Neural crest cell (in vitro differentiated cells): ENCODE data around the gene LZTR1. TPM values are rescaled to one million over a fixed set of nuclear protein-coding genes. Genes with fewer than 3 reads are reported as not detected.

Source experiments
- DNase-seq: peaks from one replicate; pipeline ENCODE4 v3.0.0; 2021; ENCODE audit warnings: low read depth, mixed read lengths, low spot score
- H3K27ac Mint-ChIP-seq: one replicate; pipeline ENCODE4 v1.8.0; 2021; ENCODE audit warnings: mild to moderate bottlenecking, mixed read lengths; ENCODE audit not compliant: unreplicated experiment
- H3K27me3 Mint-ChIP-seq: 2 replicates; pipeline ENCODE4 v1.8.0; 2021; ENCODE audit warnings: low read depth, mild to moderate bottlenecking, mixed read lengths
- H3K36me3 Mint-ChIP-seq: 2 replicates; pipeline ENCODE4 v1.8.0; 2021; ENCODE audit warnings: low read depth, mild to moderate bottlenecking, mixed read lengths
- H3K4me1 Mint-ChIP-seq: 2 replicates; pipeline ENCODE4 v1.8.0; 2021; ENCODE audit warnings: mixed read lengths
- H3K4me3 Mint-ChIP-seq: one replicate; pipeline ENCODE4 v1.8.0; 2021; ENCODE audit warnings: mild to moderate bottlenecking, mixed read lengths
- H3K9me3 Mint-ChIP-seq: 2 replicates; pipeline ENCODE4 v1.8.0; 2021; ENCODE audit warnings: mixed read lengths
- total RNA-seq: library from RNA; stranded (reverse); gene quantifications from 2 replicates; pipeline ENCODE4 v1.2.1, GENCODE V29; 2021
- TF ChIP-seq, protein P1 (sequence below): fragments of 200-600 bp; sonication (generic); conservative IDR thresholded peaks from 2 replicates; pipeline ENCODE4 v1.5.0; 2021; ENCODE audit warnings: antibody characterized with exemption, mild to moderate bottlenecking

The LZTR1 gene
- total RNA-seq, 1 donor from 2014 or later = 94.5 TPM

DNA sequence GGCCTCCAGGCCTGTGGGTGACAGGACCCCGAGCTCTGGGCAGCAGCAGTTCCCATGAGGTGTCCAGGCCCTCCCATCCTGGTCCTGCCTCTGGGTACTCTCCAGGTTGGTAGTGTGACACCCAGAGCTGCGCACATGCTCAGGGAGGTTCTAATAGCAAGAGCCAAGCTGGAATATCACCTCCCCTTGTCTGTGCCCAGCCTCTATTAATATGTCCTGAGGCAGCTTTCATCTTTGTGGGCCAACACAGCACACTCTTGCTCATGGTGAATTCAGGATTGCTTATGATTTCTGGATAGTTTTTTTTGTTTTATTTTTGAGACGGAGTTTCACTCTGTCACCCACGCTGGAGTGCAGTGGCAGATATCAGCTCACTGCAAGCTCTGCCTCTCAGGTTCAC, 36.2 kb downstream of the LZTR1 start:
- Mint-ChIP-seq H3K36me3 (no peaks in the 10 kb centered on the region), H3K9me3 (no peaks in the 10 kb centered on the region), H3K4me3 (no peak overlapping the region), H3K4me1 (peaks cover 46% of the 10 kb centered on the region), H3K27me3 (no peaks in the 10 kb centered on the region), H3K27ac (no peak overlapping the region)
- TF ChIP-seq, protein P1, sequence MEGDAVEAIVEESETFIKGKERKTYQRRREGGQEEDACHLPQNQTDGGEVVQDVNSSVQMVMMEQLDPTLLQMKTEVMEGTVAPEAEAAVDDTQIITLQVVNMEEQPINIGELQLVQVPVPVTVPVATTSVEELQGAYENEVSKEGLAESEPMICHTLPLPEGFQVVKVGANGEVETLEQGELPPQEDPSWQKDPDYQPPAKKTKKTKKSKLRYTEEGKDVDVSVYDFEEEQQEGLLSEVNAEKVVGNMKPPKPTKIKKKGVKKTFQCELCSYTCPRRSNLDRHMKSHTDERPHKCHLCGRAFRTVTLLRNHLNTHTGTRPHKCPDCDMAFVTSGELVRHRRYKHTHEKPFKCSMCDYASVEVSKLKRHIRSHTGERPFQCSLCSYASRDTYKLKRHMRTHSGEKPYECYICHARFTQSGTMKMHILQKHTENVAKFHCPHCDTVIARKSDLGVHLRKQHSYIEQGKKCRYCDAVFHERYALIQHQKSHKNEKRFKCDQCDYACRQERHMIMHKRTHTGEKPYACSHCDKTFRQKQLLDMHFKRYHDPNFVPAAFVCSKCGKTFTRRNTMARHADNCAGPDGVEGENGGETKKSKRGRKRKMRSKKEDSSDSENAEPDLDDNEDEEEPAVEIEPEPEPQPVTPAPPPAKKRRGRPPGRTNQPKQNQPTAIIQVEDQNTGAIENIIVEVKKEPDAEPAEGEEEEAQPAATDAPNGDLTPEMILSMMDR = no peak
- DNase-seq = no peak

DNA sequence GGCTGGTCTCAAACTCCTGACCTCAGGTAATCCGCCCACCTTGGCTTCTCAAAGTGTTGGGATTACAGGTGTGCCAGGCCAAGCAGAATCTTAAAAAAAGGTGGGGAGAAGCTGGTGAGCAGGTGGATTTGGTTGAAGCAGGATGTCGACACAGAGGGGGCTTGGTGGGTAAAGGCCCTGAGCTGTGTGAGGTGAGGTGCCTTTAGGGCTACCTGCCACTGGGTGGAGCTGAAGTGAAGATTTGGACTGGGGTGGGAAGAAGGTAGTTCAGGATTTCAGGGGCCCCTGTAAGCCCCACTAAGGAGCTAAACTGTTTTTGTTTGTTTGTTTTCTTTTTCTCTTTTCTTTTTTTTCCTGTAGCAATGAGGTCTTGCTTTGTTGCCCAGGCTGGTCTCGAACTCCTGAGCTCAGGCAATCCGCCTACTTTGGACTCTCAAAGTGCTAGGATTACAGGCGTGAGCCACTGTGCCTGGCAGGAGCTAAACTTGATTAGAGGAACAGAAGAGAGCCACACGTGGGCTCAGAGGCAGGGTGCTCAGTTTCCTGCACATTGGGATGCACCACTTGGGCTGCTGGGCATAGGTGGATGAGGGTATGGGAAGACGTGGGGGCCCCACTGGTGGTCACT, 38.8 kb downstream of the LZTR1 start:
- Mint-ChIP-seq H3K27ac (no peak overlapping the region), H3K9me3 (no peaks in the 10 kb centered on the region), H3K27me3 (no peaks in the 10 kb centered on the region), H3K4me1 (peaks cover 21% of the 10 kb centered on the region), H3K4me3 (no peak overlapping the region), H3K36me3 (no peaks in the 10 kb centered on the region)
- TF ChIP-seq, protein P1 = peak; percentile 48
- DNase-seq = no peak

DNA sequence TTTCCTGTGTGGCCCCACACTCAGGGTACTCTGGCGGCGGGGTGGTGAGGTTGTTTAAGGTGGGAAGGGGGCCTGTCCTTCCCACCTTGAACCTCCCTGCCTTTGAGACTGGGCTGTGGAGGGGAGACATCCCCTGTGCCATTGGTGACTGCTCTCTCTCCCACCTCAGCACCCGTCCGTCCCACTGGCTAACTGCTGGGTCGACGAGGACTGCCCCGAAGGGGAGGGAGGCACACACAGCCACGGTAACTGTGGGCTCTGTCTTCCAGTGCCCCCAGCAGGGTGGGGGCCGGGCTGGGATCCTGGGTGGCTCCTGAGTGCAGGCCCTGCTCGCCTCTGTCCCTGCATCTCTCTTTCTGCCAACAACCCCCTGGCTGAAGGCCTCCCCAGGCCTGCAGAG, 40.4 kb downstream of the LZTR1 start:
- TF ChIP-seq, protein P1 = no peak
- H3K36me3 Mint-ChIP-seq = no peaks in the 10 kb centered on the region
- H3K9me3 Mint-ChIP-seq = no peaks in the 10 kb centered on the region
- DNase-seq = no peak
- H3K4me1 Mint-ChIP-seq = peaks cover 9% of the 10 kb centered on the region
- H3K27ac Mint-ChIP-seq = no peak overlapping the region
- H3K27me3 Mint-ChIP-seq = no peaks in the 10 kb centered on the region
- H3K4me3 Mint-ChIP-seq = no peak overlapping the region

DNA sequence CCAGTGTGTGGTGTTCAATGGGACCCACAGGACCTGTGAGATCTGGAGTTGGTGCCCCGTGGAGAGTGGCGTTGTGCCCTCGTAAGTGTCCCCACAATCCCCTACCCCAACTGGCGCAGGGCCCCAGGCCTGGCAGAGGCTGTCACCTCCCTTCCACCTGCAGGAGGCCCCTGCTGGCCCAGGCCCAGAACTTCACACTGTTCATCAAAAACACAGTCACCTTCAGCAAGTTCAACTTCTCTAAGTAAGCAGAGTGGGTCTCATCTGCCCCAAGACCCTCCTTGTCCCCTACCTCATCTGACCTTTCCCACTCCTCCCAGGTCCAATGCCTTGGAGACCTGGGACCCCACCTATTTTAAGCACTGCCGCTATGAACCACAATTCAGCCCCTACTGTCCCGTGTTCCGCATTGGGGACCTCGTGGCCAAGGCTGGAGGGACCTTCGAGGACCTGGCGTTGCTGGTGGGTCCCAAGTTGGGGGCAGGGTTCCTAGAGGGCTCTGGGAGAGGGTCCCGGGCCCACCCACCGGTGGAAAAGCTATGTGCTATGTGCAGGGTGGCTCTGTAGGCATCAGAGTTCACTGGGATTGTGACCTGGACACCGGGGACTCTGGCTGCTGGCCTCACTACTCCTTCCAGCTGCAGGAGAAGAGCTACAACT, 41.0 kb downstream of the LZTR1 start:
- H3K36me3 Mint-ChIP-seq = no peaks in the 10 kb centered on the region
- H3K9me3 Mint-ChIP-seq = no peaks in the 10 kb centered on the region
- H3K4me3 Mint-ChIP-seq = no peak overlapping the region
- peak overlapping the region; percentile 9 for H3K27ac Mint-ChIP-seq
- H3K4me1 Mint-ChIP-seq = peaks cover 9% of the 10 kb centered on the region
- no peak for DNase-seq
- TF ChIP-seq, protein P1 = no peak
- no peaks in the 10 kb centered on the region for H3K27me3 Mint-ChIP-seq

DNA sequence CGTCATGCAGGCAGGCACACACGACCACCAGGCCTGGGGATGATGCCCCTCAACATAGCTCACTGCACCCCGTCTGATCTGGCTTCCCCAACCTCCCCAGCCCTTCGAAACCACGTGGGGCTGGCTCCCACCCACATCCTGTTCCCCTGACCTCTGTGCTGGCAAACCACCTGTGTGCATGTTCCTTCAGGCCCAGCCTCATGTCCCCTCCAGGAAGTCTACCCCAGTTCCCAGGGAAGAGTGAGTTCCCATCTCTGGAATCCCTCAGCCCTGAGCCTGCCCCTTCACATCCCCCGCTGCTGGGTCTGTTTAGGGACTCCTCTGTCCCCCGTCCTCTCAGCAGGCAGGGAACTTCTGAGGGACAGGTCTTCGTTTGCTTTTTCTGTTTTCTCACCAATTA, 43.2 kb downstream of the LZTR1 start:
- Mint-ChIP-seq H3K4me3 (no peak overlapping the region), H3K36me3 (no peaks in the 10 kb centered on the region), H3K4me1 (peaks cover 8% of the 10 kb centered on the region), H3K27ac (no peak overlapping the region), H3K27me3 (no peaks in the 10 kb centered on the region), H3K9me3 (no peaks in the 10 kb centered on the region)
- TF ChIP-seq, protein P1 = no peak
- no peak for DNase-seq
